Measurements from ENCODE around the gene SUPT5H. TPM values are rescaled to one million over a fixed set of nuclear protein-coding genes. Genes with fewer than 3 reads are reported as not detected.

SUPT5H gene
- total and polyA plus RNA-seq, 2 of the 13 experiments (the other 11 are each of a cell fraction or from before 2014, with no cell fraction given): 48.2 to 51.7 TPM

GRCh38 chr19:39413272-39413910 is 32.0 kb upstream of the SUPT5H start (continued):
- TF ChIP-seq NFAT5 (CRISPR knock-in tag; IDR thresholded peaks at IDR 0.05) (no peak), GABPA (IDR thresholded peaks at IDR 0.05; ENCODE audit: low read depth, low read length) (0 out of 2 replicates have a peak, but pooled peaks have one; percentile 8), GABPA (CRISPR knock-in tag; IDR thresholded peaks at IDR 0.05; ENCODE audit: low read depth) (no peak), ZNF770 (CRISPR knock-in tag; IDR thresholded peaks at IDR 0.05) (0 out of 2 replicates have a peak, but pooled peaks have one; percentile 14), SPEN (CRISPR knock-in tag; IDR thresholded peaks at IDR 0.05; ENCODE audit: low read depth) (peak; percentile 18; the same call in 1 of the 2 replicates)
